ENCODE measurements around the gene SORBS2. TPM values are rescaled to one million over a fixed set of nuclear protein-coding genes. Genes with fewer than 3 reads are reported as not detected.
A peak's percentile ranks its signal among the peaks of the same experiment; 100 is the strongest.

Gene SORBS2
- total RNA-seq, 2 donors from 2014 or later, result not detected

DNA sequence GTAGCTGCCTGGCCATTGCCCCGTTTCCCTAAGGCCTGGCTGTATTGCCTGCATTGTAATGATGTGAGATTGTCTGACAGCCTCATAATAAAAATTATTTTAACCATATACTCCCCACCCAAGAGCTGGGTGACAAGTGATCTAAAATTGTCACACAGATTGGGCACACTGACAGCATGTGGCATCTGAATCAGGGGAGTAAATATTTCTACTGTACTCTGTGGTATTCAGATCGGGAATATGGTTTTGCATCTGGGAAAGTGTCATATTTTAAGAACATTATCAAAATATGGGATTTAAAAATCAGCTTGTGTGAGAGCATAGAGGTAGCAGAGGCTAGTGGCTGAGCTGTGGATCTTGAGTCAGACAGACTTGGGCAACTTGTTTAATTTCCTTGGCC is 140.9 kb downstream of the SORBS2 start:
- ATAC-seq (no peak), DNase-seq (ENCODE audit: low spot score in 2 of 2) (no peak)
- Mint-ChIP-seq H3K27ac (no peak overlapping the region), H3K9me3 (no peaks in the 10 kb centered on the region), H3K36me3 (no peaks in the 10 kb centered on the region)

DNA sequence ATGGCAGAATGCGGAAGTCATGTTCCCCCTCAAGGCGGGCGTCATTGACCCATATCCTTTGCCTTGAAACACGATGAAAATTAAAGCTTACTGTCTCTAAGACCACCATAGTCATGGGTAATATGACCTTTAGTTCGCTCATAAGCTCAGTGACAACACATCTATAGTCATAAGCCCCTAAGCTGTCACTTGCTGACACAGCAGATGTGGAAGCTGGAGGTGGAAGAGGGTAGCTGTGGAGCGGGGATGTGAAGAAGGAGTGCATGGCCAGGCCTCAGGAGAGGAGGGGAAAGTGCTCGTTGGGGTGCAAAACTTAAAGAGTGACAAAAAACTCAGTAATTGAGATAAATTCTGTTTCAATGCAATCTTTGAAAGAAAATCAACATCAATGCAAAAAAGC is 142.7 kb downstream of the SORBS2 start:
- no peak for DNase-seq (ENCODE audit: low spot score in 2 of 2)
- Mint-ChIP-seq H3K36me3 (no peaks in the 10 kb centered on the region), H3K9me3 (no peaks in the 10 kb centered on the region), H3K27ac (no peak overlapping the region)
- ATAC-seq, result no peak

DNA sequence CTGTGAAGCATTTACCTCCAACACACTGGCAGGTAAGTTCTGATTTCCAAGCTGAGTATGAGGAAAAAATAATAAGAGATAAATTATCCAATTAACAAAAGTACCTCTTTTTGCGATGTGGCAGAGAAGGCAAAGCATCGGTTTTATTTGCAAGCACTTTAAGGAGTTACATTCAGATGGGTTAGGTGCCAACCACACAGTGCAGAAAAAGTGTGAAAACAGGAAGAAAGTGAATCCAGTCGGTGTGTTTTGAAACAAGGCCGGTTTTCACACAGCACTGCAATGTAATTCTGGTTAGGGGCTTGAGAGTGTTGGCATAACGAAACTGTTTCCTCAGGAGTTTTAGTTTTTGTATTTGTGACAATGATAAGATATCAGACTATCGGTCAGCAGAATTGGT is 145.8 kb downstream of the SORBS2 start:
- Mint-ChIP-seq H3K36me3 (no peaks in the 10 kb centered on the region), H3K27ac (no peak overlapping the region), H3K9me3 (no peaks in the 10 kb centered on the region)
- ATAC-seq (no peak), DNase-seq (ENCODE audit: low spot score in 2 of 2) (no peak)

DNA sequence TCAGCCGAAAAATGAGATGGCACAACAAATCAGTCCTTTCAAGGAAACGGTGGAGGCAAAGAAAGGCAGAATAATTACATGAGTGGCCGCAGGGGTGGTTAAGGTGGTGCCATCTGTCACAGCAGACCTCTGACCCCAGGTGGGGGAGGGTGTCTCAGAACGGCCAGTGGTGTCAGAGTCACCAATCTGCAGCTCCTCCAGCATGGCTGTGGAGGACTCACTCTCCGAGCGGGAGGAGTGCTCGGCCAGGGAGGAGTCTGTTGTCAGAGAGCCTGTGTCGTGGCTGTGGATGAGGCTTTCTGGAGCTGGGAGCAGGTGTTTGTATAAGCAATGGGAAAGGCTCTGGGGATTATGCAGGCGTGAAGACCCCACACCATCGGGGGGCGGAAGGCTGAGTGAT is 146.3 kb downstream of the SORBS2 start:
- DNase-seq (ENCODE audit: low spot score in 2 of 2) (no peak), ATAC-seq (no peak)
- Mint-ChIP-seq H3K9me3 (no peaks in the 10 kb centered on the region), H3K27ac (no peak overlapping the region), H3K36me3 (no peaks in the 10 kb centered on the region)

DNA sequence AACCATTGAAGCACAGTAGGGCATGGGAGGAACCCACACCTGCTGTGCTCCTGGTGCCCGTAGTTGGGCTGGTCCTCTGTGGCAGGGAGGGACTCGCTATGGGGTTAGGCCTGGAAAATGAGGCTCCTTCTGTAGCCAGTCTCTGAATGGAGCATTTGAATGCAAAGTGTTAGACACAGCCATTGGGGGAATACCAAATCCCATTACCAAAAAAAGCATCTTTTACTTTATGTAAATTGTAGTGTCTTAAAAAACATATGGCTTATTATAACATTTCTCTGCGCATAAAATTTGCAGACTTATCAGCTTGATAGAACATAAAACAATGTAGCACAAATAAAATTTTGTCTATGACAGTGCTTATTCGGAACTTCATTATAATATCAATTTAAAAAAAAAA is 147.5 kb downstream of the SORBS2 start:
- no peak overlapping the region for H3K27ac Mint-ChIP-seq
- H3K36me3 Mint-ChIP-seq, result no peaks in the 10 kb centered on the region
- no peaks in the 10 kb centered on the region for H3K9me3 Mint-ChIP-seq
- DNase-seq (ENCODE audit: low spot score in 2 of 2), result no peak
- ATAC-seq, result no peak

DNA sequence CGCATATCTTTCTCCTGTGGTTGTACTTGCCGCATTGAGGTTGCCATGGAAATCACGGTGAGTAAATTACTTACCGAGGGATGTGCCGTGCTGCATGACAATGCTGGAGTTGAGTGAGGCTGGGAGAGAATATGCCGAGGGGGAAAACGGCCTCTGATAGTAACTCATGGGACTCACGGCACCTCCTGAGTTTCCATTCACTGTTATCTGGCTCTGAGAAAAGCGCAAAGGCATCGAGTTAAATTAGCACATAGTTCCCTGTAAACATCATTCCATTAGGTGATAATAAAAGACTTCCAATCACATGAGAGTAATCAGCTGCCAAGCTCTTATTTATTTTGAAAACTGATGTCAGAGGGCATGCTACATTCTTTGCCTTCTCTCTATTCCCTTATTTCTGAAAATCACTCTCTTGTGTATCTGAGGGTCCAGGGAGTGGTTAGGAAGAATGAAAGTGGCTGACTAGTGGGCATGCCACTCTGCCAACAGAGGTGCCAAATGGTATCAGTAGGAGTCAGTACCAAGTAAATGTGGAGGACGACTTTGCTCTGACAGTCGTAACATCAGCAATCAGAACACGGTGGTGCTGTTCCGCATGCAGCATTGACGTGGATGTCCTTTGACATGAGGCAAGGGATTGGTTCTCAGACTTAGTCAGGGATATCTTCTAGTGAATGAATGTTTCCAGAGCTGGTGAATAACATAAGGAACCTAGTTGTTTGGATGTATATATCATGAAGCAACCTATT is 149.8 kb downstream of the SORBS2 start:
- Mint-ChIP-seq H3K27ac (no peak overlapping the region), H3K36me3 (no peaks in the 10 kb centered on the region), H3K9me3 (no peaks in the 10 kb centered on the region)
- ATAC-seq (no peak), DNase-seq (ENCODE audit: low spot score in 2 of 2) (no peak)

DNA sequence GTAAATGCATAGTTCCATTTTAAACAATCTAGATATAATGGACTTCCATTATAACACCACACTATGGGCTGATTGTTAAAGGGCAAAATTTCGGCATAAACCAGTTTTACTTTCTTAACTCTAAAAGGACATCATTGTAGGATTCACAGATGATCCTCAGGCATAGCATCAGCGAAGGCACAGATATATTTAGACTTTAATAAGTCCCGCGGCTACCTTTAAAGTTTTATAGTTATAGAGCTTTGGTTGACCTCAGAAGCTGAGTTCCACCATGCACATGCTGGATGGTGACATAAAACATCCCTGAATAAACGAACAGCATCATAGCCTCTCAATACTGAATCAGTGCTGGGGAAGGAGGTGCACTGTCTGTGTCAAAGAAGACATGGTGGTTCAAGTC is 151.7 kb downstream of the SORBS2 start:
- no peaks in the 10 kb centered on the region for H3K36me3 Mint-ChIP-seq
- H3K27ac Mint-ChIP-seq, result no peak overlapping the region
- H3K9me3 Mint-ChIP-seq, result no peaks in the 10 kb centered on the region
- DNase-seq (ENCODE audit: low spot score in 2 of 2) (no peak), ATAC-seq (no peak)

DNA sequence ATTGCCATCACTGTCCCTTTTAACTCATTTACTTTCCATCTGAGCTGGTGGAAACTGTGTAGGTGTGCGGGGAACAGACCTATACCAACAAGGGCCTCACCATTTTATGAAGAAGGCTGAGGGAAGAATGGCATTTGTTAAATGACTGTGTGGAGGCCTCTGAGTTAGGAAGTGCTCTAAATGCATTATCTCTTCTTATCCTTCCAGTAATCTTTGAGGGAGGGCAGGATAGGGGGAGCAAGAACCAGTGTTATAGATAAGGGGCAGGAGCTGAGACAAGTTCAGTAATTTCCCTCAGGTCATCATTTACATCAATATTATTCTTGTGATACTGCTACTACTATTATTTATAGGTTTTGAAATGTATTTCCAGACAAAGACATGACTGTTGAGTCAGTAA is 154.3 kb downstream of the SORBS2 start:
- Mint-ChIP-seq H3K36me3 (no peaks in the 10 kb centered on the region), H3K9me3 (no peaks in the 10 kb centered on the region)
- peak in 1 of 2 donors; percentile 26 for ATAC-seq

DNA sequence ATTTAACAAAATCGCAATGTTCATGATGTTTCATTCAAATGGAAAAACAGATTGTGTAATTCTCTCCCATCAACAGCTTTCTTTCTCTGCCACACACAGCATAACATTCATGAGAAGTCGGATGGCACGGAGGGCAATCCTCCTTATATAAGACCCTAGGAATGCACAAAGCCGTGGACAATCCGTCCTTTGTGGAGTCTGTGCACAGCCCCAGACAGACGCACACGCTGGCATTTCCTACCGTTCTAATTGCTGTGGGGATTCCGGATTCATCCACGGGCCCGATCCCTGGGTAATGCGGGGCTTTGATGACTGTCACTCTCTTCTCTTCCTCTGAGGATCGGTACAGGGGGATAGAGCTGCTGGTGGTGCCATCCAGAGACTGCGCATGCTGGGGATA is 154.8 kb downstream of the SORBS2 start:
- Mint-ChIP-seq H3K27ac (no peak overlapping the region), H3K36me3 (no peaks in the 10 kb centered on the region), H3K9me3 (no peaks in the 10 kb centered on the region)
- ATAC-seq (no peak), DNase-seq (ENCODE audit: low spot score in 2 of 2) (no peak)

More for the DNA sequence above, 154.3 kb downstream of the SORBS2 start:
- H3K27ac Mint-ChIP-seq, result no peak overlapping the region
- no peak for DNase-seq (ENCODE audit: low spot score in 2 of 2)

DNA sequence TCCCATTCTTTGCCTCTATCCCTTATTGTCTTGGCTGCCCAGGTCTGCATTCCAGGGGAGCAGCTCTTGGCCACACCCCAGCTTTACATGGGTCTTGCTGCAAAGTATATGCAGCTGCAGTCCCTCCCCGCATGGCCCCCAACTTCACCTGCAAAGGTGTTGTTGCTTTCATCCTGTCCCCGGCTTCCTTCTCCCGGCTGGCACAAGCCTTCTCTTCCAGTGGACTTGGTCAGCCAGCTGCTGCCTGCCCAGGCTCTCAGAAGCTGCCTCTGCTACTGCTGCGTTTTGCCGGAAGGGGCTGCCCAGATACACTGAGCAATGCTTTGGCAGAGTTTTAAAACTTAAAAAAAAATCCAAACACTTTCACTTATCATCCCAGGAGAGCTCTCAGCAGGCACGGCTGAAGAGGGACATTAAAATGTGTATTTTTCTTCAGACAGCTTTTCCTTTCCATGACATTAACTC is 155.5 kb downstream of the SORBS2 start:
- Mint-ChIP-seq H3K36me3 (no peaks in the 10 kb centered on the region), H3K27ac (no peak overlapping the region), H3K9me3 (no peaks in the 10 kb centered on the region)
- no peak for DNase-seq (ENCODE audit: low spot score in 2 of 2)
- no peak for ATAC-seq

DNA sequence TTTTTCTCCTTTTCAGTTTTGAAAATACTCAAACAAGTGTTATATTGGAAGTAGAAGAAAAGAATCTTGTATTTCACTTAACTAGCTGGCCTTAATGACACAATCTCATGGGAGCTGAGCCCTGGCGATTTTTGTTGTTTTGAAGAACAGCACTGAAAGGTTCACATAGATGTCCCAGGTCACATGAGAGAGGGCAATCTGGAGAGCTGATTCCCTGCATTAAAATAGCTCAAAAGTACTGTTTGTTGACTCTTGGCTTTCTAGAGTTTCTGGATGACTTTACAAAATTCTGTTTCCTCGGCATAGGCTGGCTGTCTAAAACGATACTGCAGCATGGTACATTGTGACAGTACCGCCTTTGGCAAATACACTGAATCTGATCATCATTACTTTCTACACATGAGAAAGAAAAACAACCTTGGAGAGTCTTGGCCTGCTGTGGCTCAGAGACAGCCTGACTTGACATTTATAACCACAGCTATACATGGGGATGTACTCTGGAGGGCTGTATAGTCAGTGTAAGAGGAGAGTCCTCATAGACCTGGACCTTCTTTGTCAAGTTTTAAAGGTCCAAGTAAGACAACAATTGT is 156.9 kb downstream of the SORBS2 start:
- no peak for DNase-seq (ENCODE audit: low spot score in 2 of 2)
- H3K27ac Mint-ChIP-seq, result no peak overlapping the region
- no peaks in the 10 kb centered on the region for H3K36me3 Mint-ChIP-seq
- no peak for ATAC-seq
- H3K9me3 Mint-ChIP-seq, result no peaks in the 10 kb centered on the region

DNA sequence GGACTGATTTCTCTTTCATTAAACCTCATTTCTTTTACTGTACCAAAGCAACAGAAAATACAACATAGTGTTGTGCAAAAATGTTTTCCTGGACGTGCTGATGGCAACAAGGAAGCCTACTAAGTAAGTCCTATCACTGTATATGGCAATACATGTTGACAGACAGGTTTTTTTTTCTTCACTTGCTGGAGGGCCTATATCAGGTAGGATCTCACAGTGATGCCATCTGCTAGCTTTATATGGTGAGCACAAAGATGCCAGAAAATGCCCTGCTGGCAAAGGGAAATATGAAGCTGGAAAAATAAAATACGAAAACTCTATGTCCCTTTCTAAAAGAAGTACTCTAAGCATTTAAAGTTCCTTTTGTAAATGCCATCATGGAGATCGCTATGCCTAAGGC is 157.7 kb downstream of the SORBS2 start:
- DNase-seq (ENCODE audit: low spot score in 2 of 2) (no peak), ATAC-seq (no peak)
- H3K27ac Mint-ChIP-seq, result no peak overlapping the region
- H3K9me3 Mint-ChIP-seq, result no peaks in the 10 kb centered on the region
- no peaks in the 10 kb centered on the region for H3K36me3 Mint-ChIP-seq

DNA sequence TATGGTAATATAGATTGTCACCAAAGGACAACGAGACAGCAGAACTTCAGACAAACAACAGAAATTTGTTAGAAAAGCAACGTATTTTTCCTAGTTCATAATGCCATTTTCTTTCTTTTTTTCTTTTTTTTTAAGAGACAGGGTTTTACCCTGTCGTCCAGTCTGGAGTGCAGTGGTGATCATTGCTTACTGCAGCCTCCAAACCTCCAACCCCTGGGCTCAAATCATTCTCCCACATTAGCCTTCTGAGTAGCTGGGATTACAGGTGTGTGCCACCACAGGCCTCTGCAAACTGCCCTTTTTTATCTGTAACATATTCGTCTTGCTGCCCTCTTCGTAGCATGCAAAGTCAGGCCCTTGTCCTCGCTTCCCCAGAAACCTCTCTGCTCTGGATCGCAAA is 160.1 kb downstream of the SORBS2 start:
- DNase-seq (ENCODE audit: low spot score in 2 of 2) (no peak), ATAC-seq (no peak)
- no peaks in the 10 kb centered on the region for H3K36me3 Mint-ChIP-seq
- no peak overlapping the region for H3K27ac Mint-ChIP-seq
- H3K9me3 Mint-ChIP-seq, result no peaks in the 10 kb centered on the region

DNA sequence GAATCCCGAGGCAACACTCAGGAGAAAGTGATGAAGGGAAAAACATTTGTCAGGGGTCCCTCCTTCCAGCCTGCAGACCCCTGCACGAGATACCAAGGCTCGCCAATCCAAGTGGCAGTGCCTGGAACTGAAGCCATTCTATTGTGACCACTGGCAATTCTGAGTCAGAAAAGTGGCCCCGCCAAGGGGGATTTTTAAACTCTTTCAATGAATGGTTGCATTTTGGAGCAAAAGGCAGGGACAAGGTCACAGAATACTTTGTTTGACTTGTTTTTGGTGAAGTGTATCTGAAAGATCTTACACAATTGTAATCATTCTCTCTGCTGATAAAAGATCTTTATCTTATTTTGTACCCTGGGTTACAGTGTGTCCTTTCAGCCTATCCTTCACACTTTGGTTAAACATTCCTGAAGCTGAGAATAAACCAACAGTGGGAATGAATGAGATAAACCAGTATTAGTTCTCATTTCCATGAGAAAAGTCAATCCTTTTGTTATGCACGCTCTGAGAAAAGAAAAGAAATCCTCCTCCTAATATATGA is 160.8 kb downstream of the SORBS2 start:
- DNase-seq (ENCODE audit: low spot score in 2 of 2) (no peak), ATAC-seq (no peak)
- Mint-ChIP-seq H3K9me3 (no peaks in the 10 kb centered on the region), H3K36me3 (no peaks in the 10 kb centered on the region), H3K27ac (no peak overlapping the region)

DNA sequence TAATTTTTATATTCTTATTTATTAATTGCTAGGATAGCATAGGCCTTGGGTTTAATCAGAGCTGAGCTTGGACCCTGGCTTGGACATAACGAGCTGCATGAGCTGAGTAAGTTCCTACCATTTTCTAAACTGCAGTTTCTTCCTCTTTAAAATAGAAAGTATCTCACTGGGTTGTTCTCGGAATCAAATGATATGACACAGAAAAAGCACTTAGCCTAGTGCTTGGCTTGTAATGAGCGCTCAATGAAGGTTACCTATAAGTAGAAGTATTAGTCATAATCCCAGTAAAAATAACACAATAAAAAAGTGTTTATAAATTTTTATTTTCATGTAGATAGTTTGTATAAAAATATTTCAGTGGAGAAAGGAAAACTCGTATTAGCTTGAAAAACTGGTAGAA is 163.4 kb downstream of the SORBS2 start:
- ATAC-seq (no peak), DNase-seq (ENCODE audit: low spot score in 2 of 2) (no peak)
- Mint-ChIP-seq H3K27ac (no peak overlapping the region), H3K9me3 (no peaks in the 10 kb centered on the region), H3K36me3 (no peaks in the 10 kb centered on the region)

DNA sequence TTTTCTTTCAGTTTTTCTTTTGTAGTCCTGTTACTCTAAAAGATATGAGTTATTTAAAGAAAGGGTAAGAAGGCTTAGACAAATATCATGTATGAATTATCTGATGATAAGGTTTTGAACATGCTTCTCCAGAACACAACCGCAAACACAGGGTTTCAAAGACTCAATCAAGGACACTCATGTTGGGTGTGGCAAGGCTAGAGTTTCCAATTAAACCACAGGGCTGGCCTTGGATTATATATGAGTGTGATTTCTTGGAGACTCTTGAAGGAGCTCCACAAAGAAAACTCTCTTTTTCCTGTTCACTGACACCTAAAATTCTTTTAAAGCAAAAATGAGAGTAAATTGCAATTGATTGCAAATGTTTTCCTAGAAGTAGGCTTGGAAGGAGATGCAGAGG is 166.6 kb downstream of the SORBS2 start:
- Mint-ChIP-seq H3K9me3 (no peaks in the 10 kb centered on the region), H3K36me3 (no peaks in the 10 kb centered on the region), H3K27ac (no peak overlapping the region)
- DNase-seq (ENCODE audit: low spot score in 2 of 2) (no peak), ATAC-seq (no peak)

DNA sequence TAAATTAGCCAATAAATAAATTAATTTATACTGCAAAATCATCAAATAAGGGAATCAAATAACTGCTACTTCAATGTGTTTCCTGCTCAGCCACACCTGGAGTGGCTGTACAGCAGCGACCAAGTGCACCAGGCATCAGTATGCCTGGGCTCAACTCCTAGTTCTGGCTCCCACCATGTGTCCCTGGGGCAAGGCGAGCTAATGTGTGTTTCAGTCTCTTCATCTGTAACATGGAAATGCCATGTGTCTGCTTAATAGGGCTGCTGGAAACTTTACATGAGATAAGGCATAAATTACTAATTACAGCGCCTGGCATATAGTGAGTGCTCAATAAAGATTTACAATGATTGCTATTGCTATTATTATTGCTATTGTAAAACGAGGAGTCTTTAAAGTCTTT is 167.6 kb downstream of the SORBS2 start:
- ATAC-seq (no peak), DNase-seq (ENCODE audit: low spot score in 2 of 2) (no peak)
- Mint-ChIP-seq H3K36me3 (no peaks in the 10 kb centered on the region), H3K27ac (no peak overlapping the region), H3K9me3 (no peaks in the 10 kb centered on the region)

DNA sequence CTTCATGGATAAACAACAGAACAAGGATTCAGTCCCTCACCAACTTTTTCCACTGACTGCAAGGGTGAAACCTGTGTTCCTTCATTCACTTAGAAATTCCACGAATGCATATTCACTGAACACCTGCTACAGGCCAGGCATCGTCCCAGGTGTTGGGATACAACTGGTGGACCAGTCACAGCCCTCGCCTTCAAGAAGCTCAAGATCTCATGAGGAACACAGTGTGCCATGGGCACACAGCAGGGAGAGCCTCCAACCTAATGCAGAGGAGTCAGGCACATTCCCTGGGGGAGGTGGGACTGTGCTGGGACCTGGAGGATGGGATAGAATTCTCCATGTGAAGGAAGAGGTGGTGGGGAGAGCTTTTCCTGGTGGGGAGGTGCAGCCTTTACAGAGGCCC is 169.1 kb downstream of the SORBS2 start:
- H3K9me3 Mint-ChIP-seq, result no peaks in the 10 kb centered on the region
- DNase-seq (ENCODE audit: low spot score in 2 of 2) (no peak), ATAC-seq (no peak)
- H3K36me3 Mint-ChIP-seq, result no peaks in the 10 kb centered on the region
- H3K27ac Mint-ChIP-seq, result no peak overlapping the region
